ENCODE results near the gene CHST7. TPM values are rescaled to one million over a fixed set of nuclear protein-coding genes. Genes with fewer than 3 reads are reported as not detected.

The CHST7 gene
- total RNA-seq, 1 donor from 2014 or later = 5.6 TPM

GRCh38 chrX:46589977-46590723 is 16.6 kb downstream of the CHST7 start:
- Mint-ChIP-seq H3K9me3 (no peaks in the 10 kb centered on the region), H3K27ac (no peak overlapping the region), H3K36me3 (no peaks in the 10 kb centered on the region), H3K4me3 (no peak overlapping the region), H3K4me1 (peaks cover 14% of the 10 kb centered on the region), H3K27me3 (ENCODE audit: insufficient read depth, low read depth) (peaks cover 4% of the 10 kb centered on the region)
- no peak overlapping the region for H3K9ac ChIP-seq
- peaks cover 4% of the 10 kb centered on the region for H3K9me3 ChIP-seq (ENCODE audit: low read depth)
- no peak overlapping the region for H3K4me3 ChIP-seq
- peaks cover 7% of the 10 kb centered on the region for H4K20me1 ChIP-seq (ENCODE audit: low read depth)
- no peak overlapping the region for H3K27ac ChIP-seq
- no peak for DNase-seq (ENCODE audit: low spot score)
- TF ChIP-seq EZH2 (IDR thresholded peaks at IDR 0.05) (no peak), EZH2phosphoT487 (IDR thresholded peaks at IDR 0.05) (no peak), CTCF (IDR thresholded peaks at IDR 0.05) (no peak)
- H3F3A ChIP-seq (ENCODE audit: low read depth) = peaks cover 5% of the 10 kb centered on the region
- H3K36me3 ChIP-seq = no peaks in the 10 kb centered on the region
- no peaks in the 10 kb centered on the region for H3K79me2 ChIP-seq (ENCODE audit: low read depth)
- no peak overlapping the region for H3K4me2 ChIP-seq
- peaks cover 5% of the 10 kb centered on the region for H3K4me1 ChIP-seq
- H2AFZ ChIP-seq (replicated peaks) = no peak overlapping the region
- no peaks in the 10 kb centered on the region for H3K27me3 ChIP-seq

GRCh38 chrX:46595084-46595483 is 21.5 kb downstream of the CHST7 start:
- Histone ChIP-seq H3K79me2 (ENCODE audit: low read depth) (no peaks in the 10 kb centered on the region), H3K27me3 (no peaks in the 10 kb centered on the region), H3K4me1 (no peaks in the 10 kb centered on the region), H3K27ac (no peak overlapping the region), H3K4me3 (no peak overlapping the region), H2AFZ (replicated peaks) (no peak overlapping the region), H4K20me1 (ENCODE audit: low read depth) (no peaks in the 10 kb centered on the region), H3K4me2 (no peak overlapping the region), H3K36me3 (no peaks in the 10 kb centered on the region), H3K9ac (no peak overlapping the region), H3K9me3 (ENCODE audit: low read depth) (peaks cover 4% of the 10 kb centered on the region), H3F3A (ENCODE audit: low read depth) (no peaks in the 10 kb centered on the region)
- H3K36me3 Mint-ChIP-seq = no peaks in the 10 kb centered on the region
- H3K4me3 Mint-ChIP-seq = no peak overlapping the region
- TF ChIP-seq EZH2phosphoT487 (IDR thresholded peaks at IDR 0.05) (no peak), EZH2 (IDR thresholded peaks at IDR 0.05) (no peak), CTCF (IDR thresholded peaks at IDR 0.05) (no peak)
- no peaks in the 10 kb centered on the region for H3K9me3 Mint-ChIP-seq
- peaks cover 2% of the 10 kb centered on the region for H3K27me3 Mint-ChIP-seq (ENCODE audit: insufficient read depth, low read depth)
- H3K4me1 Mint-ChIP-seq = peaks cover 4% of the 10 kb centered on the region
- H3K27ac Mint-ChIP-seq = no peak overlapping the region
- DNase-seq (ENCODE audit: low spot score) = no peak

GRCh38 chrX:46597208-46597607 is 23.6 kb downstream of the CHST7 start:
- Histone ChIP-seq H3K4me3 (no peak overlapping the region), H4K20me1 (ENCODE audit: low read depth) (no peaks in the 10 kb centered on the region), H3K27ac (no peak overlapping the region), H3K4me1 (no peaks in the 10 kb centered on the region), H2AFZ (replicated peaks) (no peak overlapping the region), H3F3A (ENCODE audit: low read depth) (no peaks in the 10 kb centered on the region), H3K4me2 (no peak overlapping the region), H3K36me3 (no peaks in the 10 kb centered on the region), H3K27me3 (no peaks in the 10 kb centered on the region), H3K79me2 (ENCODE audit: low read depth) (no peaks in the 10 kb centered on the region), H3K9ac (no peak overlapping the region), H3K9me3 (ENCODE audit: low read depth) (no peaks in the 10 kb centered on the region)
- Mint-ChIP-seq H3K4me3 (no peak overlapping the region), H3K27me3 (ENCODE audit: insufficient read depth, low read depth) (peaks cover 2% of the 10 kb centered on the region), H3K27ac (no peak overlapping the region), H3K4me1 (peaks cover 4% of the 10 kb centered on the region), H3K9me3 (no peaks in the 10 kb centered on the region), H3K36me3 (no peaks in the 10 kb centered on the region)
- TF ChIP-seq CTCF (IDR thresholded peaks at IDR 0.05) (no peak), EZH2 (IDR thresholded peaks at IDR 0.05) (no peak), EZH2phosphoT487 (IDR thresholded peaks at IDR 0.05) (no peak)
- DNase-seq (ENCODE audit: low spot score) = no peak
